ENCODE measurements around the gene LRP3.

- TF ChIP-seq CTCF (conservative IDR thresholded peaks at IDR 0.05 in 1 of 2, IDR thresholded peaks at IDR 0.05 in 1 of 2; ENCODE audit: extremely low read depth in 1 of 2, insufficient read depth in 1 of 2, low read depth in 1 of 2, low read length in 2 of 2) (no peak), EZH2 (IDR thresholded peaks at IDR 0.05; ENCODE audit: borderline replicate concordance, low read length) (no peak)
Observed at GRCh38 chr19:33193865-33194362, at the start of gene LRP3.

Data from mammary epithelial cell (primary cell).